ENCODE measurements around the gene SLC2A9. TPM values are rescaled to one million over a fixed set of nuclear protein-coding genes. Genes with fewer than 3 reads are reported as not detected.

Gene SLC2A9
- total RNA-seq, 3 donors from 2014 or later, result 6.2 to 10.7 (median 9.5) TPM

DNA sequence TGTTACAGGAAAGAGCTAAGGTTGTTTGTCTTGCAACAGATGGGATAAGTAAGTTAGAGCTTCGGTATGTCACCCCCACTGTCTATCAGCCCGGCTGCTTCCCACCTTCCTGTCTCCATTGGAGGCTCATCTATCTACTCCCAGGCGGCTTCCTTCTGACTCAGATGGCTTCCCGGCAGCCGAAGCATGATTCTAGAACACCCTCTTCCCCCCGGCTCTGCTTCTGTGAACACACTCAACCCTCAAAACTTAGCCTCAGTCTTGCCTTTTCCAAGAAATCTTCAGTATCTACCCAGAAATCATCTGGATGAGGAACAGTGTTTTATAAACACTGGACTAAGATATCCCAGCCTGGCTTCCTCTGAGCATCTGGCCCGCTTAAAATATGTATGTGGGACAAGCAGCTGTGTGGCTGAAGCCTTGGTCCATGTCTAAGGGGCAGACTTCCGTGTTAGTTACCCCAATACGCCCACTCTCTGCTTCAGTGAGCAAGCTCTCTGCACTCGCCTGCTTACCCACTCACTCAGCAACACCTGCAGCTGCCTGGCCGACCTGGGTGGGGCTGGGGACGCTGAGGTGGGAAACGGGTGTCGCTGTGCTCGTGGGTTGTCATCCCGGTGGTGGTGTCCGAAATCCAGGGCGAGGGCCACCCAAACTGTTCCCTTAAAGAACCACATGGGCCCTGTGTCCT lies 12.0 kb upstream of the SLC2A9 start:
- no peaks in the 10 kb centered on the region for H3K36me3 ChIP-seq
- H3K27ac ChIP-seq, result peak overlapping the region; percentile 45 to 84
- no peaks in the 10 kb centered on the region for H3K9me3 ChIP-seq
- no peaks in the 10 kb centered on the region for H3K27me3 ChIP-seq
- DNase-seq (ENCODE audit: low spot score in 2 of 2), result no peak
- intact Hi-C loops (cut with DNase I; ENCODE audit: low total_unique reads), result no loop called here
- H3K4me3 ChIP-seq, result no peak overlapping the region
- H3K4me1 ChIP-seq, result peaks cover 5 to 14% of the 10 kb centered on the region in 2 donors
- TF ChIP-seq POLR2A (IDR thresholded peaks at IDR 0.05) (no peak), POLR2AphosphoS5 (IDR thresholded peaks at IDR 0.05) (no peak), CTCF (IDR thresholded peaks at IDR 0.05) (no peak)

DNA sequence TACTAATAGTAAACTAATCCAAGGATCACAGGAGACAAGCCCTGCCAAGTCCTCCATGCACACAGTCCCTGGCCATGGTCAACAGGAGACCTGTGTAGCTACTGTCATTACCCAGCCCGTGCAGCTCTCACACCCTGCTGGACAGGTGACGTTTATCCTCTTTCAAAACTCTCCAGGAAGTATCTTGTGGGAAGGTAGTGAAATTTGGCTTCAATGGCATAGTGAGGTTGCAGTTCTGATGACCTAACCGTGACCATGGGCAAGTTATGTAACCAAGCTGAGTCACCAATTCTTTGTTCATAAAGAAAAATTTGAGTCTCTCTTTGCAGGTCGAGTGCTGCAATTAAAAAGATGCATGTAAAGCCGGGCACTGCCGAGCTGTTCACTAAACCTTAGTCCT lies 11.3 kb upstream of the SLC2A9 start:
- peaks cover 5 to 14% of the 10 kb centered on the region in 2 donors for H3K4me1 ChIP-seq
- H3K27ac ChIP-seq, result peak overlapping the region; percentile 45 to 84
- no peaks in the 10 kb centered on the region for H3K27me3 ChIP-seq
- TF ChIP-seq POLR2A (IDR thresholded peaks at IDR 0.05), result no peak
- peak in 1 of 3 donors; percentile 61 for TF ChIP-seq POLR2AphosphoS5 (IDR thresholded peaks at IDR 0.05)
- TF ChIP-seq CTCF (IDR thresholded peaks at IDR 0.05), result no peak
- no peaks in the 10 kb centered on the region for H3K36me3 ChIP-seq
- no peak overlapping the region for H3K4me3 ChIP-seq
- H3K9me3 ChIP-seq, result no peaks in the 10 kb centered on the region
- intact Hi-C loops (cut with DNase I; ENCODE audit: low total_unique reads), result no loop called here
- DNase-seq (ENCODE audit: low spot score in 2 of 2), result peak in 1 of 2 donors; percentile 68

DNA sequence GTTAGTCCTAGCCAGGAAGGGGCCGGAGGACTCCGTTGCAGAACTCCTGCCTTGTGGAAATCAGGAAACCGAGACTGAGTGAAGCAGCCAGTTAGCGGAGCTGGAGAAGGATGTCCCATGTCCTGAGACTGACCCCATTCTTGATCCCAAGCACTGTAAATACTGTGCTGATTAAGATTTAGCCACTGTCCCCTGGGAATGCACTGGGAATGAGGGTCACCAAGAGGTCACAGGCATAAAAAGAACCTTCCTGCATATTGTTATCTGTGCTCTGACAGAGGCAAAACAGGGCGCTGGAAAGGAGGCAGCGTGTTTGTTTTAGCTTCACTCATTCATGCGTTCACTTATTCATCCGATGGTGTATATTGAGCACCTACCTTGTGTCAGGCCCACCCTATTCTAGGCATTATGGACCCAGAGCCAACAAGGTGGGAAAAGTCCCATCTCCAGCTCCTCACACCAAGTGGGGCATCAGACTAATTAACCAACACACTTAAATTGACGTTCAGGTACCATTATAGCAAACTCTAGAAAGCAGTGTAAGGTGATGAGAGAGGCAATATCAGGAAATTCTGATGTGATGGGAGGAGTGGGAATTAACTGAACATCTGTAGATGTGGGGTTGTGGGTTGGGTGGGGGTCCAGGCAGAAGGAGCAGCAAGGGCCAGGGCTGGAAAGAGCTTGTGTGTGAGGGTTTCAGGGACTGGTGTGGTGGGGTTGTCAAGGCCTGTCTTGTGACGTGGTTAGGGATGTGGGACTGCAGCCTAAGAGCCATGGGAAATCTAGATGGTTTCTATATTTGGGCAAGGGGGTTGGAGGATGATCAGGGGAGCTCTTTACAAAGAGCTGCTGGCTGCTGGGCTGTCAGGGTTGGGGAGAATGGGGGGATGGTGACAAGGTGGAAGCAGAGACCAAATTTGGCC lies 10.6 kb upstream of the SLC2A9 start:
- Histone ChIP-seq H3K9me3 (no peaks in the 10 kb centered on the region), H3K4me1 (peaks cover 5 to 14% of the 10 kb centered on the region in 2 donors), H3K27me3 (no peaks in the 10 kb centered on the region), H3K4me3 (no peak overlapping the region), H3K27ac (peak overlapping the region; percentile 33 to 36), H3K36me3 (no peaks in the 10 kb centered on the region)
- intact Hi-C loops (cut with DNase I; ENCODE audit: low total_unique reads), result no loop called here
- TF ChIP-seq POLR2A (IDR thresholded peaks at IDR 0.05) (no peak), CTCF (IDR thresholded peaks at IDR 0.05) (no peak)
- DNase-seq (ENCODE audit: low spot score in 2 of 2), result no peak

DNA sequence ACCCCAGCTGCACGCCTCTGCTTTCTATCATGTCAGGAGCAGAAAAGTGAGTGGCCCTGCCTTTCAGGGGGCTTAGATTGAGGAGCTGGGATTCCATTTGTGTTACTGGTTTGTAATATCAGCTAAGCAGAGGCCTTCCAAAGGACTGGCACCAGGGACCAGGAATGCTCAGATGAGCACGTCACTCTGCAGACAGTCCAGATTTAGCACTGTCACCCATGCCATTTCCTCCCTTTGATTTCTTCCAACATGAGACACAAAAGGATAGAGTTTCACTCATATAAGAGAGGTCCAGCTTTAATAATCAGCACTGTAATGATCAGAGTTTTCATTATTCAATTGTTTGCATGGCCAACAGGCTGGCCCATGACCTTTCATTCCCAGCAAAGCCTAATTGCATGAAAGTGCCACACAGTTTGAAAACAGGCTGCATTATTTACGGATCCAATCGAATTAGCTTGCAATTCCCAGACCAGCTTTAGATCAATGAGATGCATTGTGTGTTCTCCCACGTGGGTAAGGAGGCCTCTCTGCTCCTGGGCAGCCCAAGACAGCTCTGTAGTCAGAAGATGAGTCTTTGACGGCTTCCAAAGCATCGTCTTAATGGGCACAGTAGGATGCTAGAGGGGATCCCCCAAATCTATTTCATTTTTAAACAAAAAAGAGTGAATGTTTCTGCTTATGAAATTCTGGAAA lies 9.8 kb upstream of the SLC2A9 start:
- Histone ChIP-seq H3K36me3 (no peaks in the 10 kb centered on the region), H3K27ac (peak overlapping the region in 1 of 2 donors; percentile 33), H3K4me1 (peaks cover 5 to 14% of the 10 kb centered on the region in 2 donors), H3K4me3 (no peak overlapping the region), H3K9me3 (no peaks in the 10 kb centered on the region), H3K27me3 (no peaks in the 10 kb centered on the region)
- no peak for DNase-seq (ENCODE audit: low spot score in 2 of 2)
- intact Hi-C loops (cut with DNase I; ENCODE audit: low total_unique reads), result no loop called here
- TF ChIP-seq POLR2AphosphoS5 (IDR thresholded peaks at IDR 0.05) (no peak), POLR2A (IDR thresholded peaks at IDR 0.05) (no peak), CTCF (IDR thresholded peaks at IDR 0.05) (no peak)
